GM21619 (cell line): ENCODE results near the gene ADAMTS17.

ENCODE experiments used
- ATAC-seq: cut with Tn5 transposase; IDR thresholded peaks from one replicate; pipeline ENCODE4 v1.9.1; 2021; ENCODE audit not compliant: unreplicated experiment

Gene ADAMTS17

DNA sequence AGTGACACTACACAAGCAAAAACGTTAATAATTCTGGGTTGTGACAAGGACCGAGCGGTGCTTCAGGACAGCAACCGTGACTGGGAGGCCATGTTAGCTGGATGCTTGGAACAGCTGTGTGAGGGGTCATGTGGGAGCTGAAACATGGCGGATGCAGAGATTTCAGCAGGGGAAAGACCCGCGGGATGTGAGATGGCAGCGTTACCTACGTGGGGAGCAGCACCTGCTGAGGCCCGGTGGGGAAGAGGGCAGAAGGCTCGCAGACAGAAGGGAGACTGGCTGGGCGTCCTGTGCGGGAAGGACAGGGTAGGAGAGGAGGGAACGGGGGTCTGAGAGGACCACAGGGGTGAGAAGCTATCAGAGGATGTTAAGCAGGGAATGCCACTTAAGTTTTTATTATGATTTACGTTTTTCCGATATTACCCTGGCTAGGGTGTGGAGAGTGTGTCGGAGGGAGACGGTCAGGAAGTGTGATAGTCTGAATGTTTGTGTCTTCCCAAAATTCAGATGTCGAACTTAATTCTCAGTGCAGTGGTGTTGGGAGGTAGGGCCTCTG, 379.7 kb downstream of the ADAMTS17 start:
- no peak for ATAC-seq

GRCh38 chr15:99961011-99961441, 380.7 kb downstream of the ADAMTS17 start:
- no peak for ATAC-seq

- no peak for ATAC-seq
Measured at GRCh38 chr15:99959326-99959725, 382.4 kb downstream of the ADAMTS17 start.

GRCh38 chr15:99958426-99959097, 383.2 kb downstream of the ADAMTS17 start:
- ATAC-seq, result no peak

GRCh38 chr15:99957642-99958013, 384.1 kb downstream of the ADAMTS17 start:
- ATAC-seq, result no peak

DNA sequence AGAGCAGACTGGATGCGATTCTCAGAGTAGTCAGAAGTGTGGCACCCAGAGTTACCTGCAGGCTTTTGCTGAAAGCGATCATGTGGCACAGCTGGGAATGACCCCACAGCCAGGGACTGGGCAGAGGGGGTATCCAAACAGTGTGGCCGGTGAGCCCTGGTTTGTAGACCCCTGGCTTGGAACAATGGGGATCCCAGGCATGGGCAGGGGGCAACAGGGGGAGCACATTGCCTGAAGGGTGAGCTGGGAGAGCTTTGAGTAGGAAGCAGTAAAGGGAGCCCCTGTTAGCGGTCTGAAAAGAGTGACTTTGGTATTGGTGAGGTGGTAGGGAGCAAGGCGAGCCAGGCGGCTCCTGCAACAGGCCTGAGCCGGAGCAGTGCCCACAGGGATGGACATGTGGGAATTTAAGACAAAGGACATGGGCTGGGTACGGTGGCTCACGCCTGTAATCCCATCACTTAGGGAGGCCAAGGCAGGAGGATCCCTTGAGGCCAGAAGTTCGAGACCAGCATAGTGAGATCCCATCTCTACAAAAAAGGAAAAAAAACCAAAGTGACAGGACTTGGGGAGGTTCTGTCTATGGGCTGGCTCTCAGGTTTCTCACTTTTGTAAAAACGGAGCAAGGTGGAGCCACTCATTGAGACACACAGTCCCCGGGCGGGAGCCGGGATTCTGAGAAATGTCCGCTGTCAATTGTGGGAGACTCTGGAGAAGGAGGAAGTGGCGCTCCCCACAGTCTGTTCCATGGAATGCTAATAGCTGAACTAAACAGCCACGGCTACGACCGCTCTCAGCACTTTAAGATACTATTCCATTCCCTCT, 384.7 kb downstream of the ADAMTS17 start:
- no peak for ATAC-seq

DNA sequence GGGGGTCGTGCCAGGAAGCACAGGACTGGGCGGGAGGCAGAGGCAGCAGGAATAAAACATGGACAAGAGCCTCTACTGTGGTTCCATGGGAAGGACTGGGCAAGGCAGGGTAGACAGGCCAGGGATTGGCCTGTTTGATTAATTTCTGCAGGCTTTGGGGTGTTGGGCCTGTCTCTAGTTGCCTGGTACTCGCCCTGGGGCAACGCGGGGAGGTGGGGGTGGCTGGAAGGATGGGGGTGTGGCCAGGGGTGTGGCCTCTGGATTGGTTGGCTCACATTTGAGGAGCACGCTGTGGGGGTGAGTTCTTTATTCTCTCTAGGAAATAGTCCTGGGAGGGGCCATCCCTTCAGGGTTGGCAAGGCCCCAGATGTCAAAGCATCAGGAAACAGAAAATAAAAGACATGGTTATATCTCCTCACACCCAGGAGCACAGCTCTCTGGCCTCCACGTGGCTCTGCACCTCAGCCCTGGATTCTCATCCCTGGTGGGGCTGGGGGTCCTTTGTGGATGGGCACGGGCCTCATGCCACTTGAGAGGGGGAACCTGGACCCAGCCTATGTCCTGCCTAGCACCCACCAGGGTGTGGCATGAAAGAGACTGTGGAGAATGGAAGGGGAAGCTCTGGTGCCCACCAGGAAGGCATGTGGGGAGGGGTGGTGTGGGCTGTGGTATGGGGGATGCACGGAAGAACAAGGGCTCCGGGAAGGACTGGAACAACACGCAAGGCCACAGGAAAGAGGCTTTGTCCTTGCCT, 385.6 kb downstream of the ADAMTS17 start:
- no peak for ATAC-seq

DNA sequence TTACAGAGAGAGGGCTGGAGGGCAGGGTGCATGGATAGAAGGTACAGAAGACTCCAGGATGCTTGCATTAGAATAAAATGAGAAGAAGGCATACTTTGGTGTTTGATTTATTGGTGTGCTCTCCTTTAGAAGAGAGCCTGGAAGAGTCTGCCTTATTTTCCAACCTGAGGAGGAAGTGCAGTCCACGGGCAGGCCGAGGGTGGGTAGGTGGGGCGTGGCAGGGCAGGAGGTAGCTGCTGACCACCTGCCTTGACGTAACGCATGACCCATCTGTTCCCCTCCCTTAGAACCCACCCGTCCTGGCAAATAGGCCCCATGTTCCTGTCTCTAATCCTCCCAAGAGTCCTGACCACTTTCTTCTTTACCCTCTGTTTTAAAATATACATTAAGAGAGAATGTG, 386.2 kb downstream of the ADAMTS17 start:
- no peak for ATAC-seq

- ATAC-seq, result no peak
Measured at GRCh38 chr15:99955181-99955525, 386.6 kb downstream of the ADAMTS17 start.

DNA sequence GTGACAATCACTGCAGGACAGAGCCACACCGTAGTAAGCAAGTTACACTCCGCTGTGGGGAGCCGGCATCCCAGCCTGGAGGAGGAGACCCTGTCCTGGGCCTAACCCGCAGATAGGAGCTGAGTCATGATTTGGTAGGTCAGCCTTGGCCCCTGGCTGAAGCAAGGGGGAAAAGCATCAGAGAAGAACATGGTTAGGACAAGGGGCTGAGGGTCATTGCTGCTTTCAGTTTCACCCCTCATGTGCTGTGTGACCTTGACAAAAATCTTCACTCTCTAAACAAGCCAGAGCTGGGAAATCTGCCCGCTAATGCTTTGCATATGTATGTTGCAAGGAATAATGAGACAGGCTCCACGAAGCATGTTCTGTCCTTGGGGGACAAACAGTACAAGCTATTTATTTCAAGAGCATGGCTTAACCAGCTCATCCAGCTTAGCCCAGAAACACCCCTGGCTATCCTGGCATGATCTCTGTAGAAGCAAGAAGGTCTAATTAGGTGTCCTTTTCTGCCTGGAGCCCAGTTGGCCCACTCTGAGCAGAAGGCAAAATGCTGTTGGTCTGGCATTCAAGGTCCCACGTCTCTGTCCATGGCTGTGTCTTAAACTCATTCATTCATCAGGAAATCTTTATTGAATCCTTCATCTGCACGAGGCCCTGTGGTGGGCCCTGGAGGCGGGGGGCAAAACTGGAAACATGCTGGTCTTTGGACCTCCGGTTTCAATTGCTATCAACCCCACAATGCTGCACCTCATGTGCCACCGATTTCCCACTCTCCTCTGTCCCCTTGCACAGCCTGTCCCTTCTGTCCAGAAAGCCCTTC, 387.2 kb downstream of the ADAMTS17 start:
- ATAC-seq, result no peak

DNA sequence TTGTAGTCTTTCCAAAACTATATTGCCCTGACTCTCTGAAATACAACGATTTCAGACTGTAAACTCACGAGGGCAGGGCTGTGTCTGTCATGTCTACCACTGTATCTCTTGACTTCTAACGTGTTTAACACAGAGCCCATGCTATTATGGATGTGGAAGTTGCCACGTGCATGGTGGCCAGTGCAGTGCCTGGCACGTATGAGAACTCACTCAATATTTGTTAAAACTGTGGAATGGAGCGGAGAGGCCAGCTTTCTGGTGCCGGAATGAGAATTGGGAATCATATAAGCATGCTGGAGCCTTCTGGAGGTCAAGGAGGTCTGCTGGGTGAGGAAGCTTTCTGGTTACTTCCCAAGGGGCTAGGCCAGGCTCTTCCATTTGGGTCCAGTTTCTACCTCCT, 387.9 kb downstream of the ADAMTS17 start:
- ATAC-seq, result no peak

DNA sequence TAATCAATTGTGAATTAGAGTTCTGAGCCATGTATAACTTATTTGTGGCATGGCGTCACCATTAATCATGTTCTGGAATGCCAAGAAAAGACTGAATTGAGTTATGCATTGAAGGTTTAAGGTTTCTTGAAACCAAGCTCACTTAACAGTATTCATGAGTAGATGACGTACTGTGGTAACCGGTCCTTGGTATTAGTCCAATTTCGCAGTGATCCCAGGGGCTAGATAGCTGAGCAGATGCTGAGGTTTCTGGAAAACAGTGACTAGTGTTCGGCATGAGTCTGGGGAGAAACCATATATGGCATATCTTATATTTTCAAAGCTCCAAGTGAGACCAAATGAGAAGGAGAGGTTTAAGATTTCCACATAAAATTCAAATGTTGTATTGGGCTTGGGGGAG, 390.3 kb downstream of the ADAMTS17 start:
- ATAC-seq, result no peak

- no peak for ATAC-seq
Measured at GRCh38 chr15:99944131-99944530, 397.6 kb downstream of the ADAMTS17 start.

DNA sequence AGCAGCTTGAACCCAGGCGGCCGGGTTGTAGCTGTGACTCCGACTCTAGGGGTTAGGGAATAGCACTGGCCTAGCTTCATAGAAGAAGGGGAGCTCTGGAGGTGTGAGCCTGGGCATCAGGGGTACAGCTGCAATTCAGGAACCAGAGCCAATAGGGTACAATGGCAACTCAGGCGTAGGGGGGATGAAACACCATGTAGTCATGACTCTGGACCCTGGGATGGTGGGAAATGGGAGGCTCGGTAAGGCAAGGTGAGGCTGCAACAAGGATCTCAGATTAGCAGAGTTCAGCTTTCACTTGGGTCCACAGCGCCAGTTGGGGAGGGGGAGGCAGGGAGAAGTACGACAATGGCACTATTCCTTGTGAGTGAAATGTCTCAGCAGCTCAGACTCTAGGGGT, 398.3 kb downstream of the ADAMTS17 start:
- ATAC-seq, result no peak

DNA sequence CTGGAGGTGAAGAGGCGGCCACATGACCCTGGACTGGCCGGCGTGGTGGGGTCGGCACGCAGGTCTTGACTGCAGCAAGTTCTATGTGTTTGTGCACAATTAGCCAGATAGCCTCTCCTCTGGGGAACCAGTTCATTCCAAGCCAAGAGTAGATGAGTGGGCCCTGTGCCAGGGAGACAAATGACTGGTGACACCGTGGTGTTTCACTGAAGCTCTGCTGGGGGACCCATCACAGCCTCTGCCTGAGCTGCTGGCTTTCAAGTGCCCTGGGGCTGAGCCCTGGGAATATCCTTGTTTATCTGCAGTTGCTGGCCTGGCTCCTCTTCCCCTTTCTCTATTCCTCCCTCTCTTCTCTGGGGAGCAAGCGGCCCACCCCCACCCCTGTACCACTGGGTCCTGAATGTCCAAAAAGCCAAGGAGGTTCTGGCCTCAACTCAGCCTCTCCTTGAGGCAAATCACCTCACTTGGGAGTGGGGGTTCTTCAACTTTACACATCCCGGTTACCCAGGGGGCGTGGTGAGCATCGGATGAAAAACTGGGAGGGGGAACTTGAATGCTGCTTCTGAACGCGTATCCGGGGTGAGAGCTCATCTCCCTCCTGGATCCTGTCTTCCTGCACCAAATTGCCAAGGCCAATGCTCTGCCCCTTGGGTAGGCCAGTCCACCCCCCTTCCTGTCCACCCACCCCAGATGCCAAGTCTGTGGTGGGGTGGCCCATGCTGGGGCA, 408.9 kb downstream of the ADAMTS17 start:
- ATAC-seq, result no peak

- no peak for ATAC-seq
Measured at GRCh38 chr15:99931703-99932603, 409.8 kb downstream of the ADAMTS17 start.

- no peak for ATAC-seq
Measured at GRCh38 chr15:99930696-99931095, 411.1 kb downstream of the ADAMTS17 start.

DNA sequence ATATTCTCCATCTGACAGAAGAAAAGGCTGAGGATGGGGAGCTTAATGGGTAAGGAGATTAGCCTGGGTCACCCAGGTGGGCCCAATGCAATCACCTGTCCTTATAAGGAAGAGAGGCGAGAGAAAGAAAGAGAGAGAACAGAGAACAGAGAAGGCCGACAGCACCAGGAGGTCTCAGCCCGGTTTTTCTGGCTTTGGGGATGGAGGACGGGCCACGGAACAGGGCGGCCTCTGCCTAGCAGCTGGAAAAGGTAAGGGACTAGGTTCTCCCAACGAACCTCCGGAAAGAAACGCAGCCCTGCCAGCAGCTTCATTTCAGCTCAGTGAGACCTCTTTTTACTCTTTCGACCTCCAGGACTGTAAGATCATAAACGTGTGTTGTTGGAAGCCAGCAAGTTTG, 412.5 kb downstream of the ADAMTS17 start:
- no peak for ATAC-seq

GRCh38 chr15:99928429-99928981, 413.3 kb downstream of the ADAMTS17 start:
- peak; percentile 93 for ATAC-seq
